DLD1 (cell line): Measurements from ENCODE around the gene CDH22.

Experiments
- in situ Hi-C: cut with HindIII; loops from 2 replicates; pipeline ENCODE4 v1.10.0; 2017; ENCODE audit warnings: low sequenced_read_pairs

CDH22 gene

GRCh38 chr20:46308258-46309157, at the start of gene CDH22:
Gene CDH22 (minus strand): TSS chr20:46308498. CDS start chr20:46251294, 57,204 bp downstream.
- in situ Hi-C loops, result no loop called here

- in situ Hi-C loops, result no loop called here
Observed at GRCh38 chr20:46357030-46357514, 48.8 kb upstream of the CDH22 start.

- in situ Hi-C loops, result no loop called here
Observed at GRCh38 chr20:46356195-46357029, 48.1 kb upstream of the CDH22 start.

GRCh38 chr20:46355778-46356177, 47.5 kb upstream of the CDH22 start:
- in situ Hi-C loops, result no loop called here

GRCh38 chr20:46354920-46355654, 46.8 kb upstream of the CDH22 start:
- in situ Hi-C loops, result no loop called here

- in situ Hi-C loops, result no loop called here
Observed at GRCh38 chr20:46354207-46354555, 45.9 kb upstream of the CDH22 start.

- in situ Hi-C loops, result no loop called here
Observed at GRCh38 chr20:46353500-46354206, 45.4 kb upstream of the CDH22 start.

GRCh38 chr20:46352370-46352938, 44.2 kb upstream of the CDH22 start:
- in situ Hi-C loops, result no loop called here

- in situ Hi-C loops, result no loop called here
Observed at GRCh38 chr20:46351357-46352058, 43.2 kb upstream of the CDH22 start.

GRCh38 chr20:46350986-46351267, 42.6 kb upstream of the CDH22 start:
- in situ Hi-C loops, result no loop called here

GRCh38 chr20:46350201-46350985, 42.1 kb upstream of the CDH22 start:
- in situ Hi-C loops, result no loop called here

GRCh38 chr20:46349742-46350056, 41.4 kb upstream of the CDH22 start:
- in situ Hi-C loops, result no loop called here

- in situ Hi-C loops, result no loop called here
Observed at GRCh38 chr20:46349035-46349741, 40.9 kb upstream of the CDH22 start.

- in situ Hi-C loops, result no loop called here
Observed at GRCh38 chr20:46347841-46348803, 39.8 kb upstream of the CDH22 start.

- in situ Hi-C loops, result no loop called here
Observed at GRCh38 chr20:46346770-46347169, 38.5 kb upstream of the CDH22 start.

GRCh38 chr20:46344488-46345162, 36.3 kb upstream of the CDH22 start:
- in situ Hi-C loops, result no loop called here

GRCh38 chr20:46343975-46344357, 35.7 kb upstream of the CDH22 start:
- in situ Hi-C loops, result no loop called here
